ENCODE results near the gene PLAC1.

PLAC1 gene, protein sequence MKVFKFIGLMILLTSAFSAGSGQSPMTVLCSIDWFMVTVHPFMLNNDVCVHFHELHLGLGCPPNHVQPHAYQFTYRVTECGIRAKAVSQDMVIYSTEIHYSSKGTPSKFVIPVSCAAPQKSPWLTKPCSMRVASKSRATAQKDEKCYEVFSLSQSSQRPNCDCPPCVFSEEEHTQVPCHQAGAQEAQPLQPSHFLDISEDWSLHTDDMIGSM

GRCh38 chrX:134658002-134658759 is at the start of gene PLAC1:
Gene PLAC1 (minus strand): TSS chrX:134658471. CDS start chrX:134566682, 91,789 bp downstream.
- no peak for DNase-seq

- no peak for DNase-seq
These were observed 47.9 kb upstream of the PLAC1 start for GRCh38 chrX:134706138-134706537.

DNA sequence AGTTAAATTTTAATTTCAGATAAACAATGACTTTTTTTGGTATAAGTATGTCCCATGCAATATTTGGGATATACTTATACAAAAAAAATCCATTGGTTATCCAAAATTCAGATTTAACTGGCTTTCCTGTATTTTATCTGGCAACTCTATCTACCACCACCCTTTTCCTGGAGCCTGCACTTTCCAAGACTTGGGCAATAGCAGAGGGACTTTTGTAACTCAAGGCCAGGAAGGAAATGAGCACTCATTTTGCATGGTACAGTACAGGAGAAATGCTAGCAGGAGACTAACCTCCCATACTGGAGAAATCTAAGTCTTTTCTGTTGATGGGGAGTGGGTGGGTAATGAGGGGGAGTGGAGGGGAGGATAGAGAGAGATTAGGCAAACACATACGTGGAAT is 37.7 kb upstream of the PLAC1 start:
- no peak for DNase-seq

DNA sequence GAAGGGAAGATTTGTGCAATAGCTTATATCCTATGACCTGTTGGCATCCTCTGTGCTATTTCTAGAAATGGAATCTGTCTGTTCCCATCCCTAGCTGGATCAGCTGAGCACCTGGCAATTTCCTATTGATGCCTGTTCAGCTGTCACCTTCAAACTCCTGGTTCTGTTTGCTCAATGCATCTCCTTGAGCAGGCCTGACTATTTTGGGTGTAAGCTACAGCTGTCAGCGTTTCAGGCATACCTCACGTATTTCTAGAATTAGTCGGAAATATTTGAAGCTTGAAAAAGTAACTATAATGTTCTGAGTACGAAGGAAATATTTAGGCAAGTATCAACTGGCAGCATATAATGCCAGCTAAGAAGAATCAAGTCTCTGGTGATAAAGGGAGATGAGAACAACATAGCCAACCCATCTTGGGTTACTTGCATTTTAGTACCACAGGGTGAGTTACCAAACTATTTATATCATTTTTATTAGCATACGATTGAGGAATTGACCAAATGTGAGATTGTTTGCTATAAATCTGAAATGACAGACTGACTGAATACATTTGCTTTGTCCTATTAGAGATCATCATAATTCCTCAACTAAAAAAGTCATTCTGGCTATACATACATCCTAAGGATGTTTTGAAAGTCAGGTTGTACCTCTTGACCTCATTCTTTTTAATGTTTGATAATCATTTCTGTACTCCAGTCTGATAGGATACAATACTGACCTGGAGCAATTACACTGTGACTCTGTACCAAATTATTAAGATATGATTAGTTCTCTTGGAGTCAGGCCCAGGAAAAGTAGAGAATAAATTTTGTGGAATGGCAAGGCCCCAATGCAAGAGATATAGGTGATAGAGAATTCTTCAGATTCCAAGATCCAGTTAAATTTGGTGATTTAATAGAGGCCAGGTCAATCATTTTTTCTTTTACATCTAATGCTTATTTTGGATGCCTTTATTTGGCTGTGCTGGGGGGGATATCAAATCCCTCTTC is 36.4 kb upstream of the PLAC1 start:
- no peak for DNase-seq

GRCh38 chrX:134693644-134694043 is 35.4 kb upstream of the PLAC1 start:
- no peak for DNase-seq

DNA sequence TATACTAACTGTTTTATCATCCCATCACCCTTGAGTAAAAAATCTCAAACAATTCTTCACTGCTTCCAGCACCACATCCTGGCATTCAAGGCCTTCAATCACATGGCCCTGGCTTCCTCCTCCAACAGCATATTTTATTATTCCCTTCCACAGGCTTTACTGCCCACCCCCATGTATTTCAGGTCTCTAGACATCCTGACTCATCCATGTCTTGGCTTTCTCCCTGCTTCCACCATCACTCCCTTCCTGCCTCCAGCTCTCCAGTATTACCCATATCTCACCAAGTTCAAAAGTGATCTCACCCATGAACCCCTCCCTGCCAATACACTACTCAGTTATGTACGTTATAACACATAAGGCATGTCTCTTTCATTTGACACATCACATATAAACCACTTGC is 34.7 kb upstream of the PLAC1 start:
- no peak for DNase-seq

- no peak for DNase-seq
These were observed 34.0 kb upstream of the PLAC1 start for GRCh38 chrX:134692233-134692632.

GRCh38 chrX:134691453-134691852 is 33.2 kb upstream of the PLAC1 start:
- no peak for DNase-seq

GRCh38 chrX:134688839-134689238 is 30.6 kb upstream of the PLAC1 start:
- no peak for DNase-seq

GRCh38 chrX:134688031-134688823 is 30.0 kb upstream of the PLAC1 start:
- DNase-seq, result no peak

DNA sequence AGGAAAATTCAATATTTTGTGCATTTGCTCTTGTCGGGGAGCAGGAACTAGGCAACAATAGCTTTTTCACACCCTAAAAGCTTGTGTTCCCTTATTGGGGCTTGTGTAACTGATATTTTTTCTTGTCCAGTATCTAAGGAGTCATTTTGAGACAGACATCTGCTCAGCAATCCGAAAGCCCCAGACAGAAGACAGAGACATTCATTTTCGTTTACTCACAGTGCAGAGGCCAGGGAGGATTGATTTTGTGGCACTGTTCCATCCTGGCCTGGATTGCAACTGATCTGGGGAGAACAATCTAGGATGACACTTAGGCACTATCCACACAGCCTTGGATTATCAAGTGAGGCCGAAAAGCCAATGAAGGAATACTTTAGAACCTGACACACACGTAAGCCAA is 27.4 kb upstream of the PLAC1 start:
- DNase-seq, result no peak

GRCh38 chrX:134684956-134685355 is 26.7 kb upstream of the PLAC1 start:
- DNase-seq, result no peak

DNA sequence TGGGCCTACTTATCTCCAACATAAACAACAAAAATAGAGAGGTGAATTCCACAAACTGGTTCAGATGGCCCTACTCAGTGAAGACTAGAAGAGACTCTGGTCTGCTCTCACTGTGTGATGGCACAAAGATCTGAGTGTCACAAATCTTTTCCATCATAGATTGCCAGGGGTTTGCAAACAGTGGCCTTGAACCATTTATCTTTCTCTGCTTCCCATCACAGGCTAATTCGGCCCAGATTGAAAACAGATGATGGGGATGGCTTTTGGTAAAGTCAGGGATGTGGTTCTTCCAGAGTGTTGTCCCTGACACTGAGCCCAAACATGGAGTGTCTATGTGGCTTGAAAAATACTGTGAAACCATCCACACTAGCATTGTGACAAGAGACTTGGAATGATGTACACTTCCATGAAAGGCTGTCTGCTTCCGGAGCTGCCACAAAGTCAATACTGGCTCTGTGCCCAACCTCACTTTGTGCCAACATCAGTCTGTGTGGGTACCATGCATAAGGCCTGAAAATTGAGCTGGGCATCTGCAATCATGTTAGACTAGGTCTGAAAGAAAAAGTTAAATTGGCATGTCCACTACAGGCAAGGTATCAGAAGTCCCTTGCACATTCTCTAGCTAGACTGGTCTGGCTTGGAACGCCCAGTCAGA is 25.2 kb upstream of the PLAC1 start:
- no peak for DNase-seq

DNA sequence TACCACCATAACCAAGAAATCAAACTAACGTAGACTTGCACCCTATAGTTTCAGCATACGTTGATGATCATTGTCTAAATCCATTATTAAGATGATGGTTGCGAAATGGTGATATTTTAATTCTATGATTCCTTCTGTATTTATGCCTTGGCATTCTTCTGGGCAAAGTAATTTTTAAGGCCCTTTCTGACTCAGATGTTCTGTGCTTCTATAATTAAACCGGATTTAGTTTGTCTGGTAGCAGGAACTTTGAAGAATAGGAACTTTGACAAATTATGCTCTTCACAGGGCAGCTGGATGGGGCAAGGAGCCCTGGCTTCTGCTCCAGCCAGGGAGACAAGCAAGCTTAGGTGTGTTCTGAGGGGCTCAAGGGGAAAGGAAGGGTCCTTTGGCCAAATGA is 23.8 kb upstream of the PLAC1 start:
- no peak for DNase-seq

DNA sequence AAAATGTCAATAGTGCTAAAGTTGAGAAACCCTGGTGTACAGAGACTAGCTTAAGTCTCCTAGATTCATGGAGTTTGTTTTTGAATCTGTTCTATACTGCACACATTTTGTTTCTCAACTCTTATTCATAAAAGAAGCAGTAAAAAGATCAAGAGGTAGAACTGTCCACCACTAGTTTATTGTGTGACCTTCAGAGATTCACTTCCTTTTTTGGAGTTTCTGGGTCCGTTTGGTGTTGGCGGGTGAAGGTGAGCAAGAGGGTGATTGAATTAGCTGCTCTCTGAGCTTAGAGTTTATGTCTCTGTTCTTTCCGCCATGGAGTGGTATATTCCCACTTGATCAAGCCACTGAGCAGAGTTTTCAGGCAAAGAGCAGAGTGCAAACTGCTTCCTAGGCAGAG is 21.4 kb upstream of the PLAC1 start:
- no peak for DNase-seq

DNA sequence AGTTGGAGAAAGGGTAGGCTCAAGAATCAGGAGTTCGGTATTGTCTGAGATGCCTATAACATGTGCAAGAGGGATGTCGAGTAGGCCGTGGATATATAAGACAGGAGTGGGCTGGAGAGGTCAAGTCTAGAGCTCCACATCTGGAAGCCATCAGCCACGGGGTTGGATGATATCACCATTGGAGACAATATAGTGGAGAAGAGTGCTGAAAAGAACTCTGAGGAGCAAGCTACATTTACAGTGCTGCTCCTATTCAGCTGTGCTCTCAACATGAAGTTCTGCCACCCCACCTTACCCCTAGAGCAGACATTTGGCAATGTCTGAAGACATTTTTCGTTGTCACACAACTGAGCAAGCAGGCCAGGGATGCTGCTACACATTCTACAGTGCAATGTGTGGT is 20.9 kb upstream of the PLAC1 start:
- no peak for DNase-seq

GRCh38 chrX:134677332-134677731 is 19.1 kb upstream of the PLAC1 start:
- DNase-seq, result no peak

GRCh38 chrX:134676436-134676835 is 18.2 kb upstream of the PLAC1 start:
- no peak for DNase-seq

- no peak for DNase-seq
These were observed 14.9 kb upstream of the PLAC1 start for GRCh38 chrX:134673123-134673522.

DNA sequence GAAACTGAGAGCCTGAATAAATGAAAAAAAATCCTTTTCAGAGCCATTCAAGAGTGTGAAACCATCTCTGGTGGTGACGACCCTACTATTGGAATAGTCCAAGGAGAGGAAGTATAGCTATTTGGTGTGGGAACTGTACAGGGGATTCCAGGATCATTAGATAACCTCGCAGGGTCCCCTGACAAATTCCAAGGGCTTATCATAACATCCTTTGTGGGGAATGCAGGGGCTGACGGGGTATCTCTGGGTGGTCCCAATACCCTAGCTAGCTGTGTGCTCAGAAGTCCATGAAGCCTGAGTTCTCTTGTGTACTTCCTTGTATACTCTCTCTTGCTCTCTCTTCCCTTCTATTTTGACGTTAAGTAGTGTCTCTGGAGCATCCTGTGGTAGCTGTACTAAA is 13.8 kb upstream of the PLAC1 start:
- DNase-seq, result no peak

- DNase-seq, result no peak
These were observed 13.0 kb upstream of the PLAC1 start for GRCh38 chrX:134671294-134671693.
